Duodenal mucosa (tissue), 2 donors: ENCODE measurements around the gene ZNF536.

Experiments
- H3K27ac ChIP-seq: one replicate; pipeline ENCODE4 v1.7.0; 2013; ENCODE audit warnings: low read depth, low read length
- H3K27me3 ChIP-seq, 2 donors: one replicate each; pipeline ENCODE4 v1.7.0; 2013; ENCODE audit warnings: low read length in 2 of 2, control low read depth in 1 of 2; ENCODE audit not compliant: insufficient read depth in 2 of 2, control insufficient read depth in 1 of 2
- H3K36me3 ChIP-seq, 2 donors: one replicate each; pipeline ENCODE4 v1.7.0; 2013; ENCODE audit warnings: low read length in 2 of 2, control low read depth in 1 of 2; ENCODE audit not compliant: insufficient read depth in 2 of 2, control insufficient read depth in 1 of 2
- H3K4me1 ChIP-seq, 2 donors: one replicate each; pipeline ENCODE4 v1.7.0; 2013; ENCODE audit warnings: low read length in 2 of 2, control low read depth in 1 of 2; ENCODE audit not compliant: insufficient read depth in 2 of 2, control insufficient read depth in 1 of 2
- H3K4me3 ChIP-seq, 2 donors: one replicate each; pipeline ENCODE4 v1.7.0; 2013; ENCODE audit warnings: low read length in 2 of 2, low read depth in 1 of 2
- H3K9ac ChIP-seq, 2 donors: one replicate each; pipeline ENCODE4 v1.7.0; 2013; ENCODE audit warnings: low read length in 2 of 2, low read depth in 1 of 2
- H3K9me3 ChIP-seq, 2 donors: one replicate each; pipeline ENCODE4 v1.7.0; 2013; ENCODE audit warnings: low read length in 2 of 2, control low read depth in 1 of 2; ENCODE audit not compliant: control insufficient read depth in 1 of 2

ZNF536 gene

DNA sequence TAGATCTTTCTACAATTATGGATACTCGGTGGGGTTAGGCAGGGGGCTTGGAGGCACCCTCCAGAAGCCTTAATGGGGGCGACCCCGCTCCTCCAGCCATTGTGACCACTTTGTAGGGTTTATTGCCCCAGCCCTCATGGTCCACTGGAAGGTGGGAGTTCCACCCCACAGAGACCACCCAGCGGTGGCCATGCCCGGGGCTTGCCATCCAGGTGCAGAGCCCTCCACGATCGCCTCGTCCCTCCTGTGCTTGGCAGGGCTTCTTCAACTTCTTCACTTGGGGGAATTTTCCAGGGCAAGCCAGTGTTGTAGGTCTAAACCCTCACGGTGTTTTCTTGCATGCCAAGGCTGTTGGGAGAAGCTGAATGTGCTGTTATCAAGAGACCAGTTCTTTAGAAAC lies 16.1 kb downstream of the ZNF536 start:
- H3K4me3 ChIP-seq, result no peak overlapping the region
- no peaks in the 10 kb centered on the region for H3K36me3 ChIP-seq
- no peaks in the 10 kb centered on the region for H3K9me3 ChIP-seq
- no peaks in the 10 kb centered on the region for H3K27me3 ChIP-seq
- no peak overlapping the region for H3K27ac ChIP-seq
- H3K9ac ChIP-seq, result no peak overlapping the region
- no peaks in the 10 kb centered on the region for H3K4me1 ChIP-seq

DNA sequence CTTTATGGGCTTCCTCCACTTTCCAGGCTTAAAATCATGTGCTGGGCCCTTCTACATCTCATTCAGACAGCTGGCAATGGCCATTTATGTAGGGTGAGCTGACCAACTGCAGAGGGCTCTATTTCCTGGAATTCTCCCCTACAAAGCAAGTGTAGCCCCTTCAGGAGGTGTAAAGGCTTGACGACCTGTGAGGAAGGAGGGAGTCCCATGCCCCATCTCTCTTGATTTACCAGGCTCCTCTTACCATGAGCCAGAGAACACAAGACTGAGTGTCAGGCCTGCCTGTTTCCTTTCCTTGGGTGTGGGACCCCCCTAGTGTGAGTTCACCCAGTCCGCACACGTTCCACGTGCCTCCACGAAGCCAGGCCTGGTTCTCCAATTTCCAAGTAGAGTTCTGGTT lies 16.6 kb downstream of the ZNF536 start:
- H3K27ac ChIP-seq, result no peak overlapping the region
- H3K9ac ChIP-seq, result no peak overlapping the region
- H3K4me3 ChIP-seq, result no peak overlapping the region
- H3K27me3 ChIP-seq, result no peaks in the 10 kb centered on the region
- no peaks in the 10 kb centered on the region for H3K9me3 ChIP-seq
- no peaks in the 10 kb centered on the region for H3K4me1 ChIP-seq
- H3K36me3 ChIP-seq, result no peaks in the 10 kb centered on the region

GRCh38 chr19:30390356-30390988 lies 18.3 kb downstream of the ZNF536 start:
- Histone ChIP-seq H3K27ac (no peak overlapping the region), H3K27me3 (no peaks in the 10 kb centered on the region), H3K36me3 (no peaks in the 10 kb centered on the region), H3K4me3 (no peak overlapping the region), H3K9ac (no peak overlapping the region), H3K9me3 (no peaks in the 10 kb centered on the region), H3K4me1 (no peaks in the 10 kb centered on the region)

- Histone ChIP-seq H3K9ac (no peak overlapping the region), H3K27me3 (no peaks in the 10 kb centered on the region), H3K9me3 (no peaks in the 10 kb centered on the region), H3K36me3 (no peaks in the 10 kb centered on the region), H3K4me3 (no peak overlapping the region), H3K4me1 (no peaks in the 10 kb centered on the region), H3K27ac (no peak overlapping the region)
These were observed 18.9 kb downstream of the ZNF536 start for GRCh38 chr19:30391052-30391451.

GRCh38 chr19:30391554-30392551 lies 19.7 kb downstream of the ZNF536 start:
- Histone ChIP-seq H3K9ac (no peak overlapping the region), H3K36me3 (no peaks in the 10 kb centered on the region), H3K4me1 (no peaks in the 10 kb centered on the region), H3K27me3 (no peaks in the 10 kb centered on the region), H3K27ac (no peak overlapping the region), H3K9me3 (no peaks in the 10 kb centered on the region), H3K4me3 (no peak overlapping the region)

GRCh38 chr19:30393046-30393445 lies 20.9 kb downstream of the ZNF536 start:
- H3K36me3 ChIP-seq, result no peaks in the 10 kb centered on the region
- H3K27me3 ChIP-seq, result no peaks in the 10 kb centered on the region
- no peaks in the 10 kb centered on the region for H3K4me1 ChIP-seq
- H3K27ac ChIP-seq, result no peak overlapping the region
- no peaks in the 10 kb centered on the region for H3K9me3 ChIP-seq
- no peak overlapping the region for H3K9ac ChIP-seq
- H3K4me3 ChIP-seq, result no peak overlapping the region

GRCh38 chr19:30393729-30394480 lies 21.7 kb downstream of the ZNF536 start:
- no peaks in the 10 kb centered on the region for H3K9me3 ChIP-seq
- H3K27ac ChIP-seq, result no peak overlapping the region
- H3K4me1 ChIP-seq, result no peaks in the 10 kb centered on the region
- no peaks in the 10 kb centered on the region for H3K36me3 ChIP-seq
- H3K9ac ChIP-seq, result no peak overlapping the region
- H3K27me3 ChIP-seq, result no peaks in the 10 kb centered on the region
- H3K4me3 ChIP-seq, result no peak overlapping the region

DNA sequence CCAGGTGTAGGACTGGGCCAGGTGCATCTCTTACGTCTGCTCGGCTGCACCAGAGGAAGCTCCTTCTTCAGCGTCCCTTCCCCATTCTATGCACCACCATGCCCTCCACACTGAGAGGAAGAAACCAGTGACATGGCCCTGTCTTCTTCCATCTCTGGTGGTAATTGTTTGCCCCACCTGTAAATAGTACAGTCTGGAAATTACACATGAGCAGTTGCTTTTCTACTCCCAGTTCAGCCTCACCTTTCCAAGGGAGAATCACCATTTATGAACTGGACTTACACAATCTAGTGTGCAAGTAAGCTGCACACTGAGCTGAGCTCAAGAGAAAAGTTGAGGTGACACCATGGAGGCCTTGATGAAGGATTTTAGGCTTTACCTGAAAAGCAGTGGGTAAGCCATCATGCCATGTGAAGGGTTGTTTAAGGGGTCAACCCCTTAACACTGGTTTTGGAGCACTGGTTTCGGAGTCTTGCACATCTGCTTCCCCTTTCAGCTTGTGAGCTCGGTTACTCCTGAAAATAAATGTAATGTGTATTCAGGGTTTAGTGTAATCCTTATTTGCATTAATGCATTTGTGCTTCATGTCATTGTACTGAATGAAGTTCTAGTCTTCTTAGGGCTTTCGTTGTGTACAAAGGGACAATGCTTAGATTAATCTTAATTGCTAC lies 22.4 kb downstream of the ZNF536 start:
- H3K4me1 ChIP-seq, result no peaks in the 10 kb centered on the region
- no peak overlapping the region for H3K4me3 ChIP-seq
- H3K27me3 ChIP-seq, result no peaks in the 10 kb centered on the region
- H3K36me3 ChIP-seq, result no peaks in the 10 kb centered on the region
- no peak overlapping the region for H3K9ac ChIP-seq
- H3K9me3 ChIP-seq, result no peaks in the 10 kb centered on the region
- no peak overlapping the region for H3K27ac ChIP-seq

GRCh38 chr19:30395283-30395682 lies 23.1 kb downstream of the ZNF536 start:
- Histone ChIP-seq H3K9me3 (no peaks in the 10 kb centered on the region), H3K4me3 (no peak overlapping the region), H3K27ac (no peak overlapping the region), H3K4me1 (no peaks in the 10 kb centered on the region), H3K27me3 (no peaks in the 10 kb centered on the region), H3K9ac (no peak overlapping the region), H3K36me3 (no peaks in the 10 kb centered on the region)
